Osteocyte (in vitro differentiated cells): ENCODE measurements around the gene CD2. TPM values are rescaled to one million over a fixed set of nuclear protein-coding genes. Genes with fewer than 3 reads are reported as not detected.

Experiments used
- DNase-seq: peaks from one replicate; pipeline ENCODE4 v3.0.0; 2021; ENCODE audit warnings: mixed read lengths; ENCODE audit not compliant: unreplicated experiment; ENCODE audit errors: extremely low spot score
- H3K27ac Mint-ChIP-seq: one replicate; pipeline ENCODE4 v1.8.0; 2021; ENCODE audit warnings: mild to moderate bottlenecking, mixed read lengths; ENCODE audit not compliant: unreplicated experiment
- H3K27me3 Mint-ChIP-seq: one replicate; pipeline ENCODE4 v1.8.0; 2021; ENCODE audit warnings: mixed read lengths; ENCODE audit not compliant: unreplicated experiment
- H3K36me3 Mint-ChIP-seq: one replicate; pipeline ENCODE4 v1.8.0; 2021; ENCODE audit warnings: mixed read lengths; ENCODE audit not compliant: unreplicated experiment
- H3K4me1 Mint-ChIP-seq: one replicate; pipeline ENCODE4 v1.8.0; 2021; ENCODE audit warnings: mixed read lengths; ENCODE audit not compliant: unreplicated experiment
- H3K4me3 Mint-ChIP-seq: one replicate; pipeline ENCODE4 v1.8.0; 2021; ENCODE audit warnings: mild to moderate bottlenecking, moderate library complexity, mixed read lengths; ENCODE audit not compliant: unreplicated experiment
- H3K9me3 Mint-ChIP-seq: one replicate; pipeline ENCODE4 v1.8.0; 2021; ENCODE audit warnings: mixed read lengths; ENCODE audit not compliant: unreplicated experiment
- CTCF ChIP-seq: fragments of 200-600 bp; sonication (generic); IDR thresholded peaks from 2 replicates; pipeline ENCODE4 v1.5.0; 2021; ENCODE audit warnings: antibody characterized with exemption, mild to moderate bottlenecking, moderate library complexity
- total RNA-seq: library from RNA; stranded (reverse); gene quantifications from 2 replicates; pipeline ENCODE4 v1.2.1, GENCODE V29; 2021

CD2 gene
- total RNA-seq, 1 donor from 2014 or later = not detected

DNA sequence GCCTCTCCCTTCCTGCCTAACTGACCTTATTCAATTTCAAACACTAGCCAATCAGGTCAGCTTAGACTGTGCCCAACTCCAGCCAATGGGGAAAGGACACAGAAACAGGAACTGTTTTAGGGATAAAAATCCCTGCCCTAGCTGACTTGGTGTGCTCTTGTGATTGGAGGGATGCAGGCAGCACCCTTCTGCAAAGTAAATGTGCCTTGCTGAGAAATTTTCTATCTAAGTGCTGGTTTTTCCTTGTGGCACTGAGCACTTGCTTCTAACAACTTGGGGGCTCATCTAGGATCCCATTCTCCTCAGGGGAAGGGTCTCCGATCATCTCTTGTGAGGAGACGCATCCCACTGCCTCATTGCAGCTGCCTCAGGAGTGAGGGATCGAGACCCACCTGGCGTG lies 10.7 kb upstream of the CD2 start:
- Mint-ChIP-seq H3K4me1 (no peaks in the 10 kb centered on the region), H3K27ac (no peak overlapping the region), H3K36me3 (no peaks in the 10 kb centered on the region), H3K4me3 (no peak overlapping the region), H3K9me3 (peaks cover 34% of the 10 kb centered on the region), H3K27me3 (peaks cover 2% of the 10 kb centered on the region)
- no peak for TF ChIP-seq CTCF
- DNase-seq = no peak

DNA sequence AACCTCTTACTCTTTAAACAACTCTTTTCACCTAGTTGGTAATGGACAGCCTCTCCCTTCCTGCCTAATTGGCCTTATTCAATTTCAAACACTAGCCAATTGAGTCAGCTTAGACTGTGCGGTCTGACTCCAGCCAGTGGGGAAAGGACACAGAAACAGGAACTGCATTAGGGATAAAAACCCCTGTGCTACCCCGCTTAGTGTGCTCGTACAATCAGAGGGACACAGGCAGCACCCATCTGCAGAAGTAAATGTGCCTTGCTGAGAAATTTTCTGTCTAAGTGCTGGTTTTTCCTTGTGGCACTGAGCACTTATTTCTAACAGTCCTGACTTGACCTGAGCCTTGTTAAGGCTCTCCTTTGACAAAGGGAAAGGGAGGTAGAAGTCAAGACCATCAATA lies 6.0 kb upstream of the CD2 start:
- Mint-ChIP-seq H3K36me3 (no peaks in the 10 kb centered on the region), H3K9me3 (peaks cover 33% of the 10 kb centered on the region), H3K4me3 (no peak overlapping the region), H3K27me3 (peaks cover 8% of the 10 kb centered on the region), H3K4me1 (no peaks in the 10 kb centered on the region), H3K27ac (no peak overlapping the region)
- no peak for DNase-seq
- TF ChIP-seq CTCF = no peak

DNA sequence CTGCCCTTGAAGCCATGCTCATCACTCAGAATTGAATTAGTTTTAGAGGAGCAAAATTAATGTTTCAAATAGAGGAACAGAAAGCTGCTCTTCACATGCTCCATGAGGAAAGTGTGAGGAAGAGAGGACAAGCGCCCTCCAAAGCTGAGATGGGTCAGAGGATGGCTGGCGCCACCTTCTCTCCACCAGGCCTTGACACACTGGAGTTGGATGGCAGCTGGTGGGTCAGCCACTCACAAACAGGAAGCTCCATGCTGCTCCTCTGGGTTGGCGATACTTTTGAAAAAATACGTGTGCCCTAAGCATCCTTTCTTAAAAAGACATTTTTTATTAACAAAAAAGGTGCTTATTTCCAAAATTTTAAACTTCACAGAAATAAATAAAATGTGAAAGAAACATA lies 3.1 kb upstream of the CD2 start:
- no peaks in the 10 kb centered on the region for H3K4me1 Mint-ChIP-seq
- no peak for TF ChIP-seq CTCF
- no peak for DNase-seq
- no peaks in the 10 kb centered on the region for H3K36me3 Mint-ChIP-seq
- no peak overlapping the region for H3K27ac Mint-ChIP-seq
- H3K27me3 Mint-ChIP-seq = peaks cover 22% of the 10 kb centered on the region
- peaks cover 20% of the 10 kb centered on the region for H3K9me3 Mint-ChIP-seq
- no peak overlapping the region for H3K4me3 Mint-ChIP-seq

DNA sequence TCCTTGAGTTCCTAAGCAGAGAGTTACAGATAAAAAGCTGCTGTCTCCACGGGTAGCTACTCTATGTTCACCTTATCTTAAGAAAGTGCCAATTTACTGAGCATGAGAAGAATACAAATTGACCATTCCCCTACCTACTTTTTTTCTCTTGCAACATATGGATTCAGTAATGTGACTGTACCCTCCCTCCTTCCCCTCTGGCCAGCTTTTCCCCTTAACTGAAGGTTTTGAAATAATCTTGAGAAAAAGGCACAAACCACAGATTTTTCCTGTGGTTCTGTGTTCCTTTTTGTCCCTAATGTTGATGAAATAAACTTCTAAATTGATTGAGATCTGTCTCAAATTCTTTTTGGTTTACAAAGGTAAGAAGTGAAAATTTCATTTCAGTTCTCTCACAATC lies 2.6 kb upstream of the CD2 start:
- H3K27ac Mint-ChIP-seq = no peak overlapping the region
- no peaks in the 10 kb centered on the region for H3K4me1 Mint-ChIP-seq
- H3K9me3 Mint-ChIP-seq = peaks cover 20% of the 10 kb centered on the region
- H3K27me3 Mint-ChIP-seq = peaks cover 22% of the 10 kb centered on the region
- no peak for DNase-seq
- no peak overlapping the region for H3K4me3 Mint-ChIP-seq
- H3K36me3 Mint-ChIP-seq = no peaks in the 10 kb centered on the region
- no peak for TF ChIP-seq CTCF

DNA sequence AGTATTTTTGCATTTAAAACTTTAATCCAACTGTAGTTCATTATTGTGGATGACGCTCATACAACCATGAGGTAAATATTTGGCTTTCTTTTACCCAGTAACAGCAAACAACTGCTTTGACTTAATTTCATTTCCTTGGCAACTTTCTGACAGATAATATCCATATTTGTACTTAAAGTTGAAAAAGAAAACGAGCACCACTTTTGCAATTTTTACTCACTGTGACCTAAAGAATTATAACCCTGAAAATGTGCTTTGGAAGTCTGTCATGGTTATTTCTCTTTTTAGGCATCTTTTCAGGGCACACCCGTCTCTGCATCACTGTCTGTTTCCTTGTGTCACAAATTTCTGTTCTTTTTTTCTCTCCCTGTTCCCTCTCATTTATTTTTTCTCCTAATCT lies 918 bp upstream of the CD2 start:
- Mint-ChIP-seq H3K36me3 (no peaks in the 10 kb centered on the region), H3K9me3 (peaks cover 9% of the 10 kb centered on the region), H3K27me3 (peaks cover 22% of the 10 kb centered on the region), H3K4me3 (no peak overlapping the region), H3K4me1 (no peaks in the 10 kb centered on the region), H3K27ac (no peak overlapping the region)
- TF ChIP-seq CTCF = no peak
- no peak for DNase-seq
